DND-41 (cell line): ENCODE results near the gene SEC31A.

ENCODE experiments used
- EZH2 ChIP-seq: IDR thresholded peaks from 3 replicates; pipeline ENCODE4 v1.6.1; 2012; ENCODE audit warnings: borderline replicate concordance, low read depth, mild to moderate bottlenecking, moderate library complexity, low read length, inconsistent platforms; ENCODE audit not compliant: severe bottlenecking
- TF ChIP-seq, protein P1 (sequence below): IDR thresholded peaks from 2 replicates; pipeline ENCODE4 v1.5.1; 2012; ENCODE audit warnings: borderline replicate concordance, low read length, moderate library complexity, mild to moderate bottlenecking; ENCODE audit not compliant: poor library complexity, severe bottlenecking; ENCODE audit errors: extremely low read depth

DNA sequence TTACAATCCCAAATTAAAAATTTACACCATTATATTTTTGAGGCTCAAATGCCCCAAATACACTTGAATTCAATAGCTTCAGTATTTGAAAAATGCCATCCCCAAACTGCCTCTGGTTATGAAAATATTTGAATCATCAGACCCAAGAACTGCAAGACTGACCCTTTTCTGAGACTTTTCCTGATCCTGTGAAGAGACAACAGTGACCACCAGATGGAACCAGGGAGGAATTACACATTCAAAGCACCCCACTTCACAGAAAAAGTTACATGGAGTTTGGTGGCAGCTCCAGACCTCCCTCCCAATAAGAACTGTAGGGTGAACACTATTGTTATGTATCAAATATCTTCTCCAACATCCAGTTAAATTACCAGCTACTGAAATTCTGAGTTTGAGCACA lies 48.4 kb downstream of the SEC31A start:
- TF ChIP-seq, protein P1, sequence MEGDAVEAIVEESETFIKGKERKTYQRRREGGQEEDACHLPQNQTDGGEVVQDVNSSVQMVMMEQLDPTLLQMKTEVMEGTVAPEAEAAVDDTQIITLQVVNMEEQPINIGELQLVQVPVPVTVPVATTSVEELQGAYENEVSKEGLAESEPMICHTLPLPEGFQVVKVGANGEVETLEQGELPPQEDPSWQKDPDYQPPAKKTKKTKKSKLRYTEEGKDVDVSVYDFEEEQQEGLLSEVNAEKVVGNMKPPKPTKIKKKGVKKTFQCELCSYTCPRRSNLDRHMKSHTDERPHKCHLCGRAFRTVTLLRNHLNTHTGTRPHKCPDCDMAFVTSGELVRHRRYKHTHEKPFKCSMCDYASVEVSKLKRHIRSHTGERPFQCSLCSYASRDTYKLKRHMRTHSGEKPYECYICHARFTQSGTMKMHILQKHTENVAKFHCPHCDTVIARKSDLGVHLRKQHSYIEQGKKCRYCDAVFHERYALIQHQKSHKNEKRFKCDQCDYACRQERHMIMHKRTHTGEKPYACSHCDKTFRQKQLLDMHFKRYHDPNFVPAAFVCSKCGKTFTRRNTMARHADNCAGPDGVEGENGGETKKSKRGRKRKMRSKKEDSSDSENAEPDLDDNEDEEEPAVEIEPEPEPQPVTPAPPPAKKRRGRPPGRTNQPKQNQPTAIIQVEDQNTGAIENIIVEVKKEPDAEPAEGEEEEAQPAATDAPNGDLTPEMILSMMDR, result peak; percentile 38
- no peak for TF ChIP-seq EZH2
